GM12872 (cell line): ENCODE measurements around the gene ZGPAT.

Source experiments
- CTCF ChIP-seq: IDR thresholded peaks from 3 replicates; pipeline ENCODE4 v1.5.1; 2011; ENCODE audit warnings: low read depth, mild to moderate bottlenecking, low read length, moderate library complexity; ENCODE audit not compliant: insufficient read depth

ZGPAT gene

GRCh38 chr20:63712191-63712590, 4.4 kb downstream of the ZGPAT start:
- no peak for TF ChIP-seq CTCF

GRCh38 chr20:63714858-63715257, 7.0 kb downstream of the ZGPAT start:
- no peak for TF ChIP-seq CTCF

- TF ChIP-seq CTCF: no peak
Measured at GRCh38 chr20:63718996-63719395, 11.2 kb downstream of the ZGPAT start.

- TF ChIP-seq CTCF: no peak
Measured at GRCh38 chr20:63731410-63731809, 23.6 kb downstream of the ZGPAT start.

- TF ChIP-seq CTCF: no peak
Measured at GRCh38 chr20:63732118-63733095, 24.6 kb downstream of the ZGPAT start.

- TF ChIP-seq CTCF: no peak
Measured at GRCh38 chr20:63733117-63733516, 25.3 kb downstream of the ZGPAT start.

- no peak for TF ChIP-seq CTCF
Measured at GRCh38 chr20:63733579-63734081, 25.8 kb downstream of the ZGPAT start.
